Mesendoderm (in vitro differentiated cells): ENCODE results near the gene CCSER1.

ENCODE experiments used
- DNase-seq: peaks from one replicate; pipeline ENCODE4 v3.0.0; 2013
- H2AK5ac ChIP-seq: 2 replicates; pipeline ENCODE4 v1.6.1; 2013; ENCODE audit warnings: low read length, inconsistent platforms
- H2BK120ac ChIP-seq: 2 replicates; pipeline ENCODE4 v1.6.1; 2013; ENCODE audit warnings: low read depth, mild to moderate bottlenecking, low read length, moderate library complexity, mixed read lengths
- H2BK15ac ChIP-seq: replicated peaks from 2 replicates; pipeline ENCODE4 v1.6.1; 2013; ENCODE audit warnings: low read depth, mild to moderate bottlenecking, moderate library complexity
- H2BK5ac ChIP-seq: 2 replicates; pipeline ENCODE4 v1.6.1; 2013; ENCODE audit warnings: low read length, inconsistent platforms
- H3K18ac ChIP-seq: 2 replicates; pipeline ENCODE4 v1.6.1; 2013; ENCODE audit warnings: mild to moderate bottlenecking, low read length, mixed read lengths
- H3K23ac ChIP-seq: one replicate; pipeline ENCODE4 v1.6.1; 2013; ENCODE audit warnings: low read length
- H3K27ac ChIP-seq: 2 replicates; pipeline ENCODE4 v1.5.1; 2013; ENCODE audit warnings: low read depth, mild to moderate bottlenecking, inconsistent platforms, low read length, moderate library complexity
- H3K27me3 ChIP-seq: 2 replicates; pipeline ENCODE4 v1.6.1; 2013; ENCODE audit warnings: low read length, control low read depth, mild to moderate bottlenecking, inconsistent platforms; ENCODE audit not compliant: insufficient read depth, poor library complexity
- H3K36me3 ChIP-seq: 2 replicates; pipeline ENCODE4 v1.6.1; 2013; ENCODE audit warnings: low read length, inconsistent platforms; ENCODE audit not compliant: control insufficient read depth, insufficient read depth
- H3K4ac ChIP-seq: one replicate; pipeline ENCODE4 v1.6.1; 2013; ENCODE audit warnings: low read depth, mild to moderate bottlenecking, low read length, moderate library complexity
- H3K4me1 ChIP-seq: 2 replicates; pipeline ENCODE4 v1.6.1; 2013; ENCODE audit warnings: low read depth, low read length, inconsistent platforms; ENCODE audit not compliant: control insufficient read depth
- H3K4me2 ChIP-seq: 2 replicates; pipeline ENCODE4 v1.6.1; 2013; ENCODE audit warnings: low read length
- H3K4me3 ChIP-seq: 2 replicates; pipeline ENCODE4 v1.5.1; 2013; ENCODE audit warnings: mild to moderate bottlenecking, low read length
- H3K56ac ChIP-seq: one replicate; pipeline ENCODE4 v1.6.1; 2013; ENCODE audit warnings: low read length
- H3K79me1 ChIP-seq: 2 replicates; pipeline ENCODE4 v1.6.1; 2013; ENCODE audit warnings: low read length, inconsistent platforms
- H3K79me2 ChIP-seq: 2 replicates; pipeline ENCODE4 v1.6.1; 2013; ENCODE audit warnings: mild to moderate bottlenecking, low read length; ENCODE audit not compliant: control insufficient read depth, insufficient read depth
- H3K9ac ChIP-seq: 2 replicates; pipeline ENCODE4 v1.6.1; 2013; ENCODE audit warnings: low read length, inconsistent platforms
- H4K5ac ChIP-seq: one replicate; pipeline ENCODE4 v1.6.1; 2013; ENCODE audit warnings: low read length
- H4K8ac ChIP-seq: one replicate; pipeline ENCODE4 v1.6.1; 2013; ENCODE audit warnings: low read depth, mild to moderate bottlenecking, control low read depth, low read length, moderate library complexity
- WGBS: extraction: QIAGEN DNeasy Blood & Tissue Kit; methylation state at CpG from one replicate; pipeline ENCODE4 v1.1.7; 2013; ENCODE audit warnings: low lambda C conversion rate, missing lambda C conversion rate; ENCODE audit not compliant: insufficient coverage; ENCODE audit errors: extremely low coverage; 5-methylcytosine and 5-hydroxymethylcytosine counted together

Gene CCSER1

GRCh38 chr4:91298824-91299223 lies 1171.6 kb downstream of the CCSER1 start:
- H3K4me3 ChIP-seq, result no peak overlapping the region
- no peak overlapping the region for H3K18ac ChIP-seq
- WGBS, result no CpG with 5 or more reads among the region's 1 CpG
- H2BK120ac ChIP-seq, result no peak overlapping the region
- no peaks in the 10 kb centered on the region for H3K36me3 ChIP-seq
- H4K5ac ChIP-seq, result no peak overlapping the region
- H3K4me1 ChIP-seq, result no peaks in the 10 kb centered on the region
- no peaks in the 10 kb centered on the region for H3K27me3 ChIP-seq
- DNase-seq, result no peak
- no peak overlapping the region for H2BK15ac ChIP-seq
- no peaks in the 10 kb centered on the region for H3K79me1 ChIP-seq
- H3K79me2 ChIP-seq, result no peaks in the 10 kb centered on the region
- H3K9ac ChIP-seq, result no peak overlapping the region
- no peak overlapping the region for H2AK5ac ChIP-seq
- no peak overlapping the region for H4K8ac ChIP-seq
- H3K56ac ChIP-seq, result no peak overlapping the region
- H3K27ac ChIP-seq, result no peak overlapping the region
- no peak overlapping the region for H3K23ac ChIP-seq
- H3K4me2 ChIP-seq, result no peak overlapping the region
- H3K4ac ChIP-seq, result no peak overlapping the region
- no peak overlapping the region for H2BK5ac ChIP-seq

- no peak for DNase-seq
- no peak overlapping the region for H2BK120ac ChIP-seq
- H3K56ac ChIP-seq, result no peak overlapping the region
- H3K79me2 ChIP-seq, result no peaks in the 10 kb centered on the region
- no peak overlapping the region for H3K23ac ChIP-seq
- H2BK15ac ChIP-seq, result no peak overlapping the region
- no peaks in the 10 kb centered on the region for H3K79me1 ChIP-seq
- no peaks in the 10 kb centered on the region for H3K27me3 ChIP-seq
- H3K9ac ChIP-seq, result no peak overlapping the region
- no peaks in the 10 kb centered on the region for H3K4me1 ChIP-seq
- WGBS, result no CpG with 5 or more reads among the region's 2 CpGs
- H3K36me3 ChIP-seq, result no peaks in the 10 kb centered on the region
- no peak overlapping the region for H4K8ac ChIP-seq
- H2AK5ac ChIP-seq, result no peak overlapping the region
- no peak overlapping the region for H3K4ac ChIP-seq
- H4K5ac ChIP-seq, result no peak overlapping the region
- H3K4me2 ChIP-seq, result no peak overlapping the region
- H3K27ac ChIP-seq, result no peak overlapping the region
- no peak overlapping the region for H2BK5ac ChIP-seq
- no peak overlapping the region for H3K18ac ChIP-seq
- no peak overlapping the region for H3K4me3 ChIP-seq
Measured at GRCh38 chr4:91302120-91302519, 1174.9 kb downstream of the CCSER1 start.

DNA sequence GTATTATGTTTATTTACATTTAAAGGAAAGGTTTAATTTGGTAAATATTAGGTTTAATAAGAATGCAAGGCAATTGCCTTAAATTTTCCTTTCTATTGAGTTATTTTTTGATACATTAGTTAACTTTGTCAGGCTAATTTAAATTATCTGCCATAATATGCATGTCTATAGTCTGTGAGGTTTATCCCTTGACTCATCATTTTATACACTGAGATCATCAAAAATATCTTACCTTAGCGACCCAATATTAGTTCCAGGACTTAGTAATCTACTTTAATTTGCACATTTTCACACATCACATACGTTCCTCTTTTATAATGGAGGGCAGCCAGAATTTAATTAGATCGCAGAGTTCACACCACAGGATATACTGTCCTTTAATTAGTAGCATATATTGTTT lies 1177.1 kb downstream of the CCSER1 start:
- H2BK120ac ChIP-seq, result no peak overlapping the region
- 100% methylated on average over 2 of the region's 3 CpGs for WGBS
- no peak overlapping the region for H3K56ac ChIP-seq

GRCh38 chr4:91317434-91317833 lies 1190.2 kb downstream of the CCSER1 start:
- Histone ChIP-seq H3K36me3 (no peaks in the 10 kb centered on the region), H3K79me1 (no peaks in the 10 kb centered on the region), H3K4ac (no peak overlapping the region), H3K4me1 (no peaks in the 10 kb centered on the region), H4K5ac (no peak overlapping the region), H3K79me2 (no peaks in the 10 kb centered on the region), H3K18ac (no peak overlapping the region), H2BK15ac (no peak overlapping the region), H3K56ac (no peak overlapping the region), H2AK5ac (no peak overlapping the region), H3K27me3 (no peaks in the 10 kb centered on the region), H3K23ac (no peak overlapping the region), H2BK5ac (no peak overlapping the region), H3K9ac (no peak overlapping the region), H3K4me2 (no peak overlapping the region), H3K4me3 (no peak overlapping the region), H2BK120ac (no peak overlapping the region), H4K8ac (no peak overlapping the region), H3K27ac (no peak overlapping the region)
- DNase-seq, result no peak
- WGBS, result no CpG with 5 or more reads among the region's 4 CpGs

More for the DNA sequence above, 1177.1 kb downstream of the CCSER1 start:
- Histone ChIP-seq H2BK5ac (no peak overlapping the region), H4K8ac (no peak overlapping the region), H3K79me1 (no peaks in the 10 kb centered on the region), H3K4me1 (no peaks in the 10 kb centered on the region), H3K4ac (no peak overlapping the region), H3K18ac (no peak overlapping the region), H3K27me3 (no peaks in the 10 kb centered on the region), H3K23ac (no peak overlapping the region), H3K36me3 (no peaks in the 10 kb centered on the region), H3K9ac (no peak overlapping the region), H4K5ac (no peak overlapping the region), H2AK5ac (no peak overlapping the region), H3K4me3 (no peak overlapping the region), H3K79me2 (no peaks in the 10 kb centered on the region), H3K27ac (no peak overlapping the region), H3K4me2 (no peak overlapping the region), H2BK15ac (no peak overlapping the region)
- DNase-seq, result no peak

GRCh38 chr4:91319556-91320268 lies 1192.5 kb downstream of the CCSER1 start:
- DNase-seq, result no peak
- H4K8ac ChIP-seq, result no peak overlapping the region
- no peak overlapping the region for H3K56ac ChIP-seq

GRCh38 chr4:91322961-91323360 lies 1195.8 kb downstream of the CCSER1 start:
- Histone ChIP-seq H3K27ac (no peak overlapping the region), H3K27me3 (no peaks in the 10 kb centered on the region), H3K18ac (no peak overlapping the region), H3K56ac (no peak overlapping the region), H3K4ac (no peak overlapping the region), H2AK5ac (no peak overlapping the region), H3K23ac (no peak overlapping the region), H2BK15ac (no peak overlapping the region), H3K79me2 (no peaks in the 10 kb centered on the region), H4K5ac (no peak overlapping the region), H3K4me3 (no peak overlapping the region), H3K4me1 (no peaks in the 10 kb centered on the region), H2BK120ac (no peak overlapping the region), H3K9ac (no peak overlapping the region), H2BK5ac (no peak overlapping the region), H4K8ac (no peak overlapping the region), H3K36me3 (no peaks in the 10 kb centered on the region), H3K4me2 (no peak overlapping the region), H3K79me1 (no peaks in the 10 kb centered on the region)
- no peak for DNase-seq
- WGBS, result no CpG with 5 or more reads among the region's 1 CpG

More at GRCh38 chr4:91319556-91320268, 1192.5 kb downstream of the CCSER1 start:
- no peak overlapping the region for H3K4ac ChIP-seq
- no peak overlapping the region for H3K18ac ChIP-seq
- no peaks in the 10 kb centered on the region for H3K27me3 ChIP-seq
- no peaks in the 10 kb centered on the region for H3K79me1 ChIP-seq
- WGBS, result no CpG with 5 or more reads among the region's 4 CpGs
- no peaks in the 10 kb centered on the region for H3K79me2 ChIP-seq
- H2AK5ac ChIP-seq, result no peak overlapping the region
- H2BK5ac ChIP-seq, result no peak overlapping the region
- H3K36me3 ChIP-seq, result no peaks in the 10 kb centered on the region
- H4K5ac ChIP-seq, result no peak overlapping the region
- no peak overlapping the region for H3K27ac ChIP-seq
- no peak overlapping the region for H3K4me3 ChIP-seq
- no peak overlapping the region for H3K9ac ChIP-seq
- H3K4me1 ChIP-seq, result no peaks in the 10 kb centered on the region
- no peak overlapping the region for H2BK120ac ChIP-seq
- no peak overlapping the region for H3K23ac ChIP-seq
- no peak overlapping the region for H2BK15ac ChIP-seq
- no peak overlapping the region for H3K4me2 ChIP-seq
